ENCODE data around the gene CCR1.
"Not testable (repeated sequence)": the region's sequence is repeated elsewhere in the genome, so short reads cannot be mapped to it uniquely, and the experiment has no call there.

CCR1 gene

GRCh38 chr3:46168583-46169345 lies 39.3 kb downstream of the CCR1 start:
- DNase-seq (ENCODE audit: low read depth in 2 of 2), result no peak

GRCh38 chr3:46163556-46164041 lies 44.5 kb downstream of the CCR1 start:
- no peak for DNase-seq (ENCODE audit: low read depth in 2 of 2)

- DNase-seq (ENCODE audit: low read depth in 2 of 2), result no peak
Measured at GRCh38 chr3:46162975-46163555, 45.0 kb downstream of the CCR1 start.

GRCh38 chr3:46157685-46158084 lies 50.4 kb downstream of the CCR1 start:
- DNase-seq (ENCODE audit: low read depth in 2 of 2), result not testable (repeated sequence)

GRCh38 chr3:46154311-46154710 lies 53.8 kb downstream of the CCR1 start:
- no peak for DNase-seq (ENCODE audit: low read depth in 2 of 2)
